HG03196 (cell line): ENCODE data around the gene ENOX2.

Experiments used
- ATAC-seq: cut with Tn5 transposase; IDR thresholded peaks from one replicate; pipeline ENCODE4 v1.9.1; 2021; ENCODE audit not compliant: unreplicated experiment

Gene ENOX2

DNA sequence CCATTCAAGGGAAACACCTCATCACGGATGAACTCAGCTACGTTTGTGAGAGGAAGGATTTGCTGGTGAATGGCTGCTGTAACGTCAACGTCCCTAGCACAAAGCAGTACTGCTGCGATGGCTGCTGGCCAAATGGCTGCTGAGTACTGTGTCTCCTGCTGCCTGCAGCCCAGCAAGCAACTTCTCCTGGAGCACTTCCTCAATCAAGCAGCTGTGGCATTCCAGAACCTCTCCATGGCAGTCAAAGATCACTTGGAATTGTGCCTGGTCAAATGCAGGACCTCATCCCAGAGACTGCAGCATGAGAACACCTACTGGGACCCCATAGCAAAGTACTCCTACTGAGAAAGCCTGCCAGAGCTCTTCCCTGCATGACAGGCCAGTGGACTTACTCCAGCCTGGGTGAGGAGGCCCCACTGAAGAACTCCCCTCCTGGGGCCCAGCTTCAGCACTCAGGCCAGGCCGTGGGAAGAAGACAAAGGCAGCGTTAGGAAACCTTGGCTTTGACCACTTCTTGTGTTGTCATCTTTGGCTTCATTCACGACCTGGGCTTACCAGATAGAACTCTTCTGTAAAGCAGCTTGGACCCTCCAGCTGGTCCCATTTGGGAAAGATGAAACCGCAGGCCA is 256.9 kb downstream of the ENOX2 start:
- ATAC-seq = no peak

DNA sequence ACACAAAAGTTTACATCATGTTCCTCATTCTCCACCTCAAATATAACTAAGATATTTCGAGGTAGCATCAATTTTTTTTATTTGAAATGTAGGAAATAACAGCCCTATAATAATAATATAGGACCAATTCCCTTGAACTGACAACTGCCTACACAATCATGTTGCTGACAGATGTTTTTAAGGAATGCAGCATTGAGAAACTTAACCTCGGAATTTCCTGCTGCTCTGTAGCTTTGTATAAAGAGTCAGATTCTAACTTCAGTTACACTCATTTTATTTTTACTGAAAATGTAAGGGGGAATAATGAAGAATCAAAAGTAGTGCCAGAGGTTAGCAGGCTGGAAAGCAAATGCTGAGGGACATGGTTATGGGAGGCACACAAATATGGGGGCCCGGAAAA is 265.4 kb downstream of the ENOX2 start:
- no peak for ATAC-seq

DNA sequence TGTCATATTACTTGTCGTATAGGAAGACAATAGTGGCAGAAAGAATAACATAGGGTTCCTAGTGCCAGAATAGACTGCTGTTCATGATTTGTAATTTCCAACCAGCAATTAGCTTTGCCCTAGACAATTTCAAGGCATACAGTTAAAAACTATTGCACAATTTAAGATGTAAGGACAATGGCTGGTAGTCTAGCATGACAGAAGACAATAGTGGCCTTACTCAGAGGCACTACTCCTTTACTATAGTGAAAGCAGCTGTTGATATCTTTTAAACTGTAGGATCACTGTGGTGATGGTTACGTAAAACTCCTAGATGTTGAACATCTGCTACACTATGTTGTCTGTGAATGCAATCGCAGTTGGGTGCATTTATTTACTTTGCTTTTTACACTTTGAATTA is 266.7 kb downstream of the ENOX2 start:
- ATAC-seq = no peak

DNA sequence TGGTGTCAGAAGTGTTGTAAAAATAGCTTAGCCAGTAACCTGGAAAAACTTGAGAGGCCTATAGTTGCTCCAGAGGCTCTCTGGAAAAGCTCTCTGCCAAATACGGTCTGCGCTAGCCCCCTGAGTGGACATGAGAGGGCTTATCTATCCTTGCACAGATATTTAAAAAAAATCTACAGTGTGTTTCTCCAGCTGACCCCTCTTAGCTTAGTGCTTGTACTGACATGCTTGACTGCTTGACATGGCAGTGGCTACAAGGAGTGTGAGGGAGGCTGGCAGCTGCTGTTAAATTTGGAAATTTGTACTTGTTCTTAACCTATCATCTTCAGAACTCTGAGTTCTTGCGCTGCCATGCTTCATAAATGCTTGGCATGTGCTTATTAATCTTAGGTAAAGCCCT is 272.0 kb downstream of the ENOX2 start:
- no peak for ATAC-seq

DNA sequence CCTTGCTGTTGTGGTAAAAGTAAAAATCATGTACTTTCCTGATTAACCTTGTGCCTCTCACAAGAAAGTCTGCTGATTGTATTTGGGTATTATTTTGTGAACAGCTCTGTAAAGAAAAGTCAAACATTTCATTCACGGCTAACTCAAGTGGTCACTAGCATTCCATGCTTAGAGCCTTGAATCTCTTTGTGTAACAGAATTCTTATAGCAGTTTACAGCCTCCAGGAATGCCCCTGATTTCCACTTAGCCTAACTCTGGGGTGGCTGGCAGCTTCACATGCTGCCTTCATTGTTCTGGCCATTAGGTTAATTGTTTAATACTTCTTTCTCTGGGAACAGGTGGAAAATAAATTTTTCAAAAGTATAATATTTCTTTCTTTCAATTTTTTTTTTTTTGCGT is 274.5 kb downstream of the ENOX2 start:
- no peak for ATAC-seq

DNA sequence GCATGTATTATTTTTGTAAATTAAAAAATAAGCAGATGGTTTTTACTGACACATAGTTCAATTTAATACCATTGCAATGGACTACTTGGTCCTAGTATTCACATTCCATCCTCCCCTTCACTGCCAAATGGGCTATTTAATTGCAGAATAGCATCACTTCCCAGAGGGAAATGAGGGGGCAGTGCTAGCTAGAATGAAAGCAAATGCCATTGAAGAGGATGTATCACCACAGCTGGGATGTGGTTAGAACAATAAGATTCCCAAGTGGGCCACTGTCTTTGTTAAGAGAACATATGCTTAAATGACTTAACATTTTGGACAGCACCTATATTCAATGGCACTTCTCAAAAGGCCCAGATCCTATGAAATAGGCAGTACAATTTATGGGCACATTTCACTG is 276.5 kb downstream of the ENOX2 start:
- ATAC-seq = no peak

DNA sequence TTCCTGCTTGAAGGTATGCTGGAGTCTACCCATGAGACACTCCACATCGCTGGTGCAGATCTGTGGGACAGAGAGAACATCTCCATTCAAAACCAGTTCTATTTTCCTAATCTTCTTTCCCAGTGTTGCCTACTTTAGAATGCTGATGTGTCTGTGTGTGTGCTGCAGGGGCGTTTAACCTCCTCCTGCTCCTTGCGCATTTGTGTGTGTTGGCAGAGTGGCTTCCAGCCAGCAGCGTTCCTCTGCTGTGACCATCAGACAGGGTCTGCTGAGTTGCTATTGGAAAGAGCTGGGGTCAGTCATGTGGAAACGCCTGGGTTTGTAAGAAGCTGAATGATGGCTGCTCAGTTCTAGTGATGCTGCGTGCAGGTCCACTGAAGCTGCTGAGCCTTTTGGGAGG is 277.6 kb downstream of the ENOX2 start:
- ATAC-seq = no peak

DNA sequence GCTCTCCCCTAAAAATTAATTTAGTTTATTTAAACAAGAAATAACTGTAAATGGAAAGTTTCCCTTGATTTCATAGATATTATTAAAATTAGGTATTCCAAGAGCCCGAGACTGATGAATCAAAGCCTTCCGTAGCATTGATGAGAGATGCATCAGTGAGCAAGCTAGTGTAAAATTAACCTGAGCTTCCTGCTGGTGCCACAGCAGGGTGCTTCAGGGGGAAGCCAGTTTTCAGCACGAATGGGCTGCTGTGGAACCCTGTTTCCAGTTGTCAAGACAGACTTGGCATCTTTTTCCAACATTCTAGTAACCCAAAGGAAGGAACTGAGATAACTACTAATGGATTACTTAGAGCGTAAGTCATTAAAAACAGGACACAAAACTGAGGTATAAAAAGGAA is 279.5 kb downstream of the ENOX2 start:
- peak; percentile 69 for ATAC-seq

DNA sequence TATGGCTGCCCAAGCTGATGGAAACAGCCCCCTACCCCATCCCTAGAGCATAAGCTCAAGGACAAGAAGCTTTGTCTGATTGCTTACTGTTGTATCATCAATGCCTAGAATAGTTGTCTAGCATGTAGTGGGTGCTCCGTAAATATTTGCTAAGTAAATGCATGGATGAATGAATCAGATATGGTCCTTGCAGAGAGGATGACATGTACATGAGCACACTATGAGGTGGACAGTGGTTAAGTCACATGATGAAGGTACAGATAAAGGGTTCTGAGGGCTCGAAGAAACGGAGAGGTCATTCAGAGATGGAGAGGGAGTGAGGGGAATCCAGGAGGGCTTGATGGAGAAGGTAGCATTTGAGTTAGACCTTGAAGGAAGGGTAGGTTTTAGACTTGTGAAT is 287.1 kb downstream of the ENOX2 start:
- ATAC-seq = no peak

DNA sequence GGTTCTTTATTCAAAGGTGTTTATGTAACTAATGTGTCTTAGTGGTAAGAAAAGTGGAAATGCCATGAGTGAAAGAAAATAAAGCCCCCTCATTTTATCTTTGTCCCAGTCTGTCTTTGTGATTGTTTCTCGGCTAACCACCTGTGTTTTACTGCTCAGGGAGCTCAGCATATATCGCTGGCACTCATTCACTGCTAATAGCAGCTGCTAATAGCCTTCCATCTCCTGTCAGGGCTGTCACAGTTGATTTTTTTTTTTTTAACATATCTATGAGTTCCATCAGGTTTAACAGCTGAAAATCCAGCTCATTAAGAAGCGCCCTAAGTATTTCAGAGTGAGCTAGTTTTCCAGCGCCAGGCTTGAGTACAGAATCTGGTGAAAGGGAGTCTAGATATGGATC is 295.6 kb downstream of the ENOX2 start:
- no peak for ATAC-seq

DNA sequence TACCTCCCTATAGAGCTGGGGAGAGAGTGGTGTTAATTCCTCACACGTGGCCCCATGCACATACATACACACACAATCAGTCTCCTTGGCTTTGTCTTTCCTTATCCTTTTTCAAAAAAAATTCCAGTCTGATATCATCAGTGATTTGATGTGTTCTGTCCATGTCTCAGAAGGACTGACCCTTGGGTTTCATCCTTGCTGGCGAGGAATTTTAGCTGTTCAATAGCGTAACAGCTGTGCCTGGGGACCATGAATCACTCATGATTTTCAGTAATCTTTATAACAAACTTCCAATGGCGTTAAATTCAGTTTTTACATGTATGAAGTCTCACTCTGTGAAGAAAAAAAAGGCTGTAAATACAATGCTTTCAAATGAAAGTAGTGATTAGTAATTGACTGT is 296.6 kb downstream of the ENOX2 start:
- ATAC-seq = no peak

DNA sequence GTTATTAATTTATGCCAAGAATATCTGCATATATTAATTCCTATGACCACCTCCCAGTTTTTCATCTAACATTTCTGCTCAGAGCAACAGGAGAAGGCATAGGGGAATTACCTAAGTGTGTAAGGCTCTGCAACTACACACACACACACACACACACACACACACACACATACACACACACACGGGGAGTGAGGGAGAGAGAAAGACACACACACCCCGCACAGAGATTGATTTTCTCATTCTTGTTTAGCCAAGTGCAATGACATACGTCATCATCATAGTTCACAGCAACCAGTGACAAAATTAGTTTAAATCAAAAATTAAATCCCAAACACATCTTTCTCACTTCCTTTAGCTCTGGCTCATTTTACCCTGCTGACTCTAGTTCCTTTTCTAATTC is 298.1 kb downstream of the ENOX2 start:
- ATAC-seq = no peak

DNA sequence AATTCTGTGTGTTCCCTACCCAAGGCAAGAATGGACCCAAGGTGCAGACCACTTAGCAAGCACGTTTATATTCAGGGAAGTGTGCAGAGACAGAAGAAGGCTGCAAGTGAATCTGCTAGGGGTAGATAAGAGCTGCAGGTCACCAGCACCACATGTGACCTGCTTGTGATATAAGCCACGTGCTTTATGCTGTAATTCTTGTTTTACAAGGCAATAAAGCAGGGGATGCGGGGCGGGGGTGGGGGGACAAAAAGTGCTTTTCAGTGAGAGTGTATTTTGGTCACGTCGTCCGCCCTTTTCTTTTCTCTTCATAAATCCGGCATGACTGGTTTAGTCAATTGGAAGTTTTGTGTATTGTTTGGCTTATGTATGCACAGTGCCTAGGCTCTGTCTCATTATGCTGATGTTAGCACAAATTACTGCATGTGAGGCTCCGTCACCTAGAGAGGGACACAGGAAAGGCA is 308.5 kb downstream of the ENOX2 start:
- no peak for ATAC-seq

DNA sequence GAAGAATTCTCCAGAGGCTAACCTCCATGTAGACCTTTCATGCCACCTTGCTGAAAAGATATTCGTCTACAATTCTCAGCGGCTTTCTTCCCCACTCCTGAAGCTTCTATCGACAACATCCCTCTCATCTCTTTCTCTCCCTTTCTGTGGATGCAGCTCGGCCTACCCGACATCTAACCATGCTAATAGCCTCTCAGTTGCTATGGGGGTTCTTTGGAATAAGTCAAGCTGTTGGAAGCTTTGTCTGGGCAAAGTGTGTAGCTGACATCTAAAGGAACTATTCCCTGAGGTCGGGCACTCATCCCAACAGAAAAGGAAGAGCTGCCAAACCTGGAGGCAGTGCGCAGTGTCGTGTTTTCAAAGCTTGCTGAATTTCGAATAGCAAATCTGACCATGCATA is 309.1 kb downstream of the ENOX2 start:
- ATAC-seq = no peak

DNA sequence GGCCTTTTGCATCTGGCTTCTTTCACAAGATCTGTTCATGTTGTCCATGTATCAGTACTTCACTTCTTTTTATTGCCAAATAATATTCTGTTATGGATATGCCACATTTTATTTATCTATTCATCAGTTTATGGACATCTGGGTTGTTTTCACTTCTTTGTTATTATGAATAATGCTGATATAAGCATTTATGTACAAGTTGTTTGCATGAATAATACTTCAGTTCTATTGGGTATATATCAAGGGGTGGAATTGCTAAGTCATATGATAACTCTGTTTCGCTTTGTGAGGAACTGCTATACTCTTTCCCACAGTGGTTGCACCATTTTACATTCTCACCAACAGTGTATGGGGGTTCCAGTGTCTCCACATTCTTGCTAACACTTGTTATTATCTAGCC is 310.8 kb downstream of the ENOX2 start:
- ATAC-seq = no peak

DNA sequence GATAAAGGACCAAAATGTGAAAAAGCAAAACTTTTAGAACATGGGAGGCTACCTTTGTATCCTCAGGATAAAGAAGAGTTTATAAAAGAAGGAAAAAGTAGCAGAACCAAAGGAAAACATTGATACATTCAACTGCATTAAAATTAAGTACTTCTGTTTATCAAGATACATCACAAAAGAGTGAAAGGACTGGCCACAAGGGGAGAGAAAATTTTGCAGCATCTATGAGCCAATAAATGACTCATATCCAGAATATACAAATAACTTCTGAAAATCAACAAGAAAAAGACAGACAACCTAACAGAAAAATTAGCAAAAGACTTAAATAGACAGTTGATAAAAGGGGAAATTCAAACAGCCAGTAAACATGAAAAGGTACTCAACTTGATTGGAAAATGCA is 324.1 kb downstream of the ENOX2 start:
- no peak for ATAC-seq

DNA sequence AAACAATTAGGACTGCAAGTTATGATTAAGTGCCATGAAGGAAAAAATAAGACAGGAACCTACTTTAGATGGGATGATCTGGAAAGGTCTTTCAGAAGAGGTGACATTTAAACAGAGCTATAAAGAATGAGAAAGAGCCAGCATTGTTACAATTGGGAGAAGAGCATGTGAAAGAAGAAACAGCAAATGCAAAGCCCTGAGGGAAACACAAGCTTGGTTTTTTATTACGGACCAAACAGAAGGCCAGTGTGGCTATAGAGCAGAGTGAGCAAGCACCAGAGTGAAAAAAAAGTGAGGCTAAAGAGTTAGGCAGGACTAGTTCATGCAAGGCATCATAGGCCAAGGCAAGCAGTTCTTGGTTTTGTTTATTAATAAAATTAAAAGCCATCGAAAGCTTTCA is 325.6 kb downstream of the ENOX2 start:
- no peak for ATAC-seq

DNA sequence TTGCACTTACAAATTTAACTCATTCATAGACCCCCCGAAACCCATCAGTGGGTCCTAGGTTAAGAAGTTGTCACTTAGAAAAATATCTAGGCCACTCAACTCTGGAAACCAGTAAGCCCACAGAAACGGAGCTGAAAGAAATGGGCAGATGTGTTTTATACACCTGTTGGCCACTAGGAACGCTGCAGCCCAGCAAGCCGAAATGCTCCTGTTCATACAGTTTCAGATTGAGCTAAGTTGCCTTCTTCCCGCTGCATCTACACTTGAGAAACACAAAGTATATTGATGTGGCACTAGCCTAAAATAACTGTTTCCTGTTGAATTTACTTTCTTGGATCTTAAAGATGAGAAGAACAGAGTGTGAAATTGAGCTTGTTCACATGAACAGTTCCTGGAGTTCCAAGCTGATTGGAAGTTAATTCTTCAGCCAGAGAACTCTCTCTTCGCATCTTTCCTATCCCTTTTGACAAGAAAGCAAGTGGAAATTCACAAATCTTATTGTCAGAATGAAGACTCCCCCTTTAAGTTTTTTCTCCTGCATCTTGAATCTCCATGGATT is 327.1 kb downstream of the ENOX2 start:
- ATAC-seq = no peak
